ENCODE results near the gene KCNMB2. TPM values are rescaled to one million over a fixed set of nuclear protein-coding genes. Genes with fewer than 3 reads are reported as not detected.

KCNMB2 gene
- total RNA-seq, 2 donors from 2014 or later, result 0.68 TPM; not detected in 1

- intact Hi-C loops (cut with DNase I), result no loop called here
- H3K4me3 ChIP-seq, result no peak overlapping the region
- WGBS, result 97% methylated on average over 1 of the region's 1 CpG
Measured at GRCh38 chr3:178762385-178762784, 226.1 kb downstream of the KCNMB2 start.

GRCh38 chr3:178765472-178765871, 229.2 kb downstream of the KCNMB2 start:
- H3K36me3 ChIP-seq, result no peaks in the 10 kb centered on the region
- TF ChIP-seq POLR2AphosphoS5 (IDR thresholded peaks at IDR 0.05) (no peak), CTCF (IDR thresholded peaks at IDR 0.05) (no peak), POLR2A (IDR thresholded peaks at IDR 0.05) (no peak)
- 81% methylated on average over 6 of the region's 6 CpGs for WGBS
- no peaks in the 10 kb centered on the region for H3K27me3 ChIP-seq (replicated peaks; ENCODE audit: insufficient read depth)
- no peak overlapping the region for H3K27ac ChIP-seq
- H3K9me3 ChIP-seq, result no peaks in the 10 kb centered on the region
- no peak for DNase-seq (ENCODE audit: low spot score)
- intact Hi-C loops (cut with DNase I), result no loop called here
- no peaks in the 10 kb centered on the region for H3K4me1 ChIP-seq (replicated peaks)
- H3K4me3 ChIP-seq, result no peak overlapping the region

More at GRCh38 chr3:178762385-178762784, 226.1 kb downstream of the KCNMB2 start:
- no peaks in the 10 kb centered on the region for H3K27me3 ChIP-seq (replicated peaks; ENCODE audit: insufficient read depth)
- H3K36me3 ChIP-seq, result no peaks in the 10 kb centered on the region
- no peaks in the 10 kb centered on the region for H3K9me3 ChIP-seq
- no peak for TF ChIP-seq POLR2A (IDR thresholded peaks at IDR 0.05)
- no peak for TF ChIP-seq CTCF (IDR thresholded peaks at IDR 0.05)
- TF ChIP-seq POLR2AphosphoS5 (IDR thresholded peaks at IDR 0.05), result no peak
- no peak overlapping the region for H3K27ac ChIP-seq
- no peak for DNase-seq (ENCODE audit: low spot score)
- no peaks in the 10 kb centered on the region for H3K4me1 ChIP-seq (replicated peaks)

- TF ChIP-seq POLR2A (IDR thresholded peaks at IDR 0.05) (no peak), POLR2AphosphoS5 (IDR thresholded peaks at IDR 0.05) (no peak), CTCF (IDR thresholded peaks at IDR 0.05) (no peak)
Measured at GRCh38 chr3:178767581-178767980, 231.3 kb downstream of the KCNMB2 start.

GRCh38 chr3:178768072-178768864, 232.0 kb downstream of the KCNMB2 start:
- no peak overlapping the region for H3K4me3 ChIP-seq
- H3K36me3 ChIP-seq, result no peaks in the 10 kb centered on the region
- DNase-seq (ENCODE audit: low spot score), result no peak
- no peak for TF ChIP-seq POLR2A (IDR thresholded peaks at IDR 0.05)
- no peak for TF ChIP-seq CTCF (IDR thresholded peaks at IDR 0.05)
- TF ChIP-seq POLR2AphosphoS5 (IDR thresholded peaks at IDR 0.05), result no peak
- 85% methylated on average over 5 of the region's 5 CpGs for WGBS
- no peak overlapping the region for H3K27ac ChIP-seq
- H3K4me1 ChIP-seq (replicated peaks), result no peaks in the 10 kb centered on the region
- intact Hi-C loops (cut with DNase I), result no loop called here
- no peaks in the 10 kb centered on the region for H3K27me3 ChIP-seq (replicated peaks; ENCODE audit: insufficient read depth)
- no peaks in the 10 kb centered on the region for H3K9me3 ChIP-seq

More at GRCh38 chr3:178767581-178767980, 231.3 kb downstream of the KCNMB2 start:
- Histone ChIP-seq H3K9me3 (no peaks in the 10 kb centered on the region), H3K27me3 (replicated peaks; ENCODE audit: insufficient read depth) (no peaks in the 10 kb centered on the region), H3K27ac (no peak overlapping the region), H3K4me1 (replicated peaks) (no peaks in the 10 kb centered on the region), H3K36me3 (no peaks in the 10 kb centered on the region), H3K4me3 (no peak overlapping the region)
- intact Hi-C loops (cut with DNase I), result no loop called here
- DNase-seq (ENCODE audit: low spot score), result no peak

- intact Hi-C loops (cut with DNase I), result no loop called here
- H3K27ac ChIP-seq, result no peak overlapping the region
- H3K27me3 ChIP-seq (replicated peaks; ENCODE audit: insufficient read depth), result no peaks in the 10 kb centered on the region
- H3K36me3 ChIP-seq, result no peaks in the 10 kb centered on the region
- no peak overlapping the region for H3K4me3 ChIP-seq
- H3K4me1 ChIP-seq (replicated peaks), result no peaks in the 10 kb centered on the region
- no peaks in the 10 kb centered on the region for H3K9me3 ChIP-seq
- no peak for TF ChIP-seq CTCF (IDR thresholded peaks at IDR 0.05)
- no peak for TF ChIP-seq POLR2A (IDR thresholded peaks at IDR 0.05)
- TF ChIP-seq POLR2AphosphoS5 (IDR thresholded peaks at IDR 0.05), result no peak
- WGBS, result 95% methylated on average over 3 of the region's 3 CpGs
- no peak for DNase-seq (ENCODE audit: low spot score)
Measured at GRCh38 chr3:178771511-178771910, 235.3 kb downstream of the KCNMB2 start.
